Measurements from ENCODE around the gene PAMR1. TPM values are rescaled to one million over a fixed set of nuclear protein-coding genes. Genes with fewer than 3 reads are reported as not detected.

The PAMR1 gene
- polyA plus RNA-seq, 3 donors = 3.7 to 8.5 (median 5.9) TPM

DNA sequence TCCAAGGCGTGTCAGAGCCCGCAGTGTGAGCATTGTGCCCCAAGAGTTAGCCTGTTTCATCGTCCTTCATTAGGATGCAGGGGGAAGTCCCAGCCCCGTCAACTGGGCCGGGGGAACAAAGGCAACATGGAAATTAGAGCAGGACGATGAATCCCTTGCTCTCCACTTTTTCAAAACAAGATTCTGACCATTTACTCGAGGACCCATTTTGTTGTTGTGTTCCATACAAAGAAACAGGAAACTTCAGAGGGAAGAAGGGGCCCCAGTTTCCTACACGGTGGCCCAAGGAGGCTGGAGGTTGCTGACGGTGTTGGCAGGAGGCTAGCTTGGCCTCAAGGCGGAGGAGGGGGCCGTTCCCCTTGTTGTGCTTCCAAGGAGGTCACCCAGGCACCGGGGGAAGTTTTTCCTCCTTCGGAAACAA is 62.1 kb downstream of the PAMR1 start:
- DNase-seq (ENCODE audit: low read depth in 3 of 3, low spot score in 2 of 3) = no peak

DNA sequence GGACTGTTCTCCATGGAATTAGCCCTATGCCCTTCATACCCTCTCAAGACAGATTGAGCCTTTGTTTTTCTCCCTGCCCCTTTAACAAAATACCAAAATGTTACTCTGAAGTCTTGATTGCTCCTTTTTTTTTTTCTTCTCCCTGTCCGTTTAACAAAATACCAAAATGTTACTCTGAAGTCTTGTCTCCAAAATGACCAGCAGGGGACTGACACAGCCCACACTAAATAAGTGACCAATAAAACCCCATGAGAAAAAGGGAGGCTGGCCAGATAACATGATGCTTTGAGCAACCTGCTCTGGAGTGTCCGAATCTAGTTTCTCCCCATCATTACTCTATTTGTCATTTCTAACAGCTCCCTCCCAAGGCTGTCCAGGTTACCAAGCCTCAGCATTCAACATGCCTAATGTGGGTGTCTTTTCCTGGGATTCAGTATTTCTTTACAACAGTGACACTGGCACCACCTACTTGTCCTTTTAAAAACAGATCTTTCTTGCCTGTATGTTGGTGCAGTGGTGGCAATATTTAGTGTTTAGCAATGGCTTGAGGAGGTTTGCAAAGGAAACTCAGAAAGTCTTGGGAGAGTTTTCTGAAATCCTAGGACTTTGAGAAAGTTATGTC is 63.4 kb downstream of the PAMR1 start:
- DNase-seq (ENCODE audit: low read depth in 3 of 3, low spot score in 2 of 3) = no peak

DNA sequence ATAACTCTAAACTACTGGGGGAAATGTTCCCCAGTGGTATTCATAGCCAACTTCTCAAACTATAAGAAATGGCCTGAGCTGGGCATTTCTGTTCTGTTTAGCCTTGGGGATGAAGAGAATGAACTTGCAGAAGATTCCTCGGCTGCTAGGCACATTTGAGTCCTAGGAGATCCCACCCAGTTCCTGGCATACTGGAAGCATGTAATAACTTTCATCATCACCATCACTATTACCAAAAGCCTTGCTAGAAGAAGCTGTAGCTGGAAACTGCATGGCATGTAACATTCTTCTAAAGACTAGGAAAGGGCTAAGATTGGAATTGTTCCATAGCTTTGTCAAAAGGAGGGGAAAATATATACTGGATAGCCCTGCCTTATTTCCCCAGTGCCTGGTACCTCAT is 65.9 kb downstream of the PAMR1 start:
- no peak for DNase-seq (ENCODE audit: low read depth in 3 of 3, low spot score in 2 of 3)

DNA sequence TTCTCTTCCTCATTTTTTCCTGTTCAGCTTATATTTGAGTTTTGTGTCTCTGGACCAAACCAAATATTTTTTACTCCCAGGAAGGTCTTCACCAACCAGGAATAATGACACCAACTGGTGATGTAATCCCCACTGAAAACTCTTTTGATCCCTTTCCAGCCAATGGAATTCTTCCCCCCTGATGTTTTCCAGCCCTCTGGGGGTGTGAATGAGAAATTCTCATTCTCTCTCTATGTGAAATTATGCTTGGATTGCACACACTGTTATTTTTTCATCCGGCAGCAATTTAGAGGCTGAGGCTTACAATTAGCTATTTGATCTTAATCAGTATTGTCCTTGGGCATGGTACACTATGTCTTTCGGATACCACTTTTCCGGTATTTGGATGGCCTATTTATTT is 66.6 kb downstream of the PAMR1 start:
- no peak for DNase-seq (ENCODE audit: low read depth in 3 of 3, low spot score in 2 of 3)

DNA sequence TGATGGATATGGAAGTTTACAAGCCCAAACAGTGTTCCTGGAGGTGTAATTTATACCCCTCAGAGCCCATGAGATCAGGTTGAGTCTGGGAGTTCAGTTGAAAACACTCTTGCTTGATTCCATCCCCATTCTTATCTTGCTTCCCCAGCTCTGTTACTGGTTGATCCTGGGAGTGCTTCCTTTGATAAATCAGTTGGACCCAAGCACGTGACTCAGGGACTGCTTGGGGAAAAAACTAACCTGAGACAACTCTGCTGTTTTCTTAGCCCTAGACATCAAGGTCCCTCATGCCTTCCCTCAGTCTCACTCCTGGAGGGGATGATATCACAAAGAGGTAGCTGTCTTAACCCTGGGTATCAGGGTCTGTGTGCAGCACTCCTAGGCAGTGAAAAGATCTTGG is 71.1 kb downstream of the PAMR1 start:
- DNase-seq (ENCODE audit: low read depth in 3 of 3, low spot score in 2 of 3) = no peak

DNA sequence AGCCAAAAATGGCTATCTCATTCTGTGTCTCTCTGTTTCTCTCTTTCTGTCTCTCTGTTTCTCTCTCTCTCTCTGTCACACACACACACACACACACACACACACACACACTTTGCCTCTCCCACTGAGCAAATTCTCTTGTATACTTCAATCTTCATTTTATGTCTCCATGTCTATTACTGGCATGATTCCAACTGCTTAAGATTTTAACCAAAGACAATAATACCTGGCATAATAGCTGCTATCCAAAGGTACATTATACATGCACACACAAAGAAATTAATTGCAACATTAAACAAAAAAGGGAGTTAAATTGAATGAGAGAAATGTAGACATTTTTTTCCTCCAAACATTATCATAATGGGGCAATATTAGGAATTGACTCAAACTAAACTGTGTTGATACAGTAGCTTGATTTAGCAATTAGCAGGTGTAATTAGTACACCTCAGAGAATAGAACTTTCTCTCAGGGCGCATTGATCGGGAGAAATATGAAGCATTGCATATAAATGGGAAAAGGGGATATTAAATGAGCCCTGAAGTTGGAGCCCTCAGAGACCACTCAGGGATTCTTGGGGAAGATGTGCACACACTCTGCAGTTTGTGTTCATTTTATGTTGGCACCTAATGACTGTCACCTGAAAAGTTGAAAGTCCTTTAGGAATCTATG is 88.7 kb downstream of the PAMR1 start:
- DNase-seq (ENCODE audit: low read depth in 3 of 3, low spot score in 2 of 3) = no peak

DNA sequence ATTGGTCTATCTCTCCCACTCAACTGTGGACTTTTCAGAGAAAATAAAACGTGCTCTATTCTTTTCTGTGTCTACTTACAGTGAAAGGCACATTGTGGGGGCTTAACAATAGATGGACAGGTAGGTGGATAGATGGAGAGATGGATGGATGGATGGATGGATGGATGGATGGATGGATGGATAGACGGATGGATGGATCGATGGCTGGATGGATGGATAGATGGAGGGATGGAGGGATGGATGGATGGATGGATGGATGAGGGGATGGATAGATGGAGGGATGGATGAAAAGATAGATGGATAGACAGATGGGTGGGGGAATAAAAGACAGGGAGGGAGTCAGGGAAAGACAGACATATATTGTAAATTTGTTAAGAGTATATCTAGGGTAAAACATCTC is 91.8 kb downstream of the PAMR1 start:
- no peak for DNase-seq (ENCODE audit: low read depth in 3 of 3, low spot score in 2 of 3)

DNA sequence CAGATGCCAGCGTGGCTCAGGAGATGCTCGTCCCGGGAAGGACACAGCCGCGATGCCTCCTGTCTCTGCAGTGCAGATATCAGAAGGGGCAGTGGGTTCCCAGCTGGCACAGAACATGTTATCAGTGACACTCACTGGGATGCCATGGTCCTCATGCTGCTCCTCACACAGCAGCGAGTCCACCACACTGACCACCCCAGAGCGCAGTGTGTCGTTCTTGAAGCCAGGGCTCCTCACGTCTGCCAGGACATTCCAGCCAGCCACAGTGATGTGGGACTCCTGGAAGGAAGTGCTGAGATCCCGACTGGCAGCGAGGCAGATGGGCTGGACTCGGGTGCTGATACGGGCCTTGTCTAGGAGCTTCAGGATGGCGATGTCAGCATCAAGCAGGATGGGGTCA is 93.0 kb downstream of the PAMR1 start:
- no peak for DNase-seq (ENCODE audit: low read depth in 3 of 3, low spot score in 2 of 3)

DNA sequence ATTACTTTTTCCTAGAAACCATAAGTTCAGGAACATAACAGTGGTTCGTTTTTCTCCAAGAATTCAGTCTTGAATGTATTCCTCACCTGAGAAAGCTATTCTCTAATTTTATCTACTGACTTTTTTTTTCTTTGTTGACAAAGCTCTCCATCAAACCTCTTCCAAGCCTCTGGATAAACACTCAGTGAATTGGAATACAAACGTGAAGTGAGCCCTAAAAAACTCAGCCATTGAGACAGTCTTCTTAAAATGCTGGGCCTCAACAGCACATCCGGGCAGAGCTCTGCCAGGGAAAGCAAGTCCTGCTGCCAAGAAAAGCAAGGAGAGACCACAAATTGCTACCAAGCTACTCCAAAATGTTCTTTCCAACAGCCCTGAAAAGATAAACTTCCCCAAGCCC is 98.3 kb downstream of the PAMR1 start:
- DNase-seq (ENCODE audit: low read depth in 3 of 3, low spot score in 2 of 3) = no peak

DNA sequence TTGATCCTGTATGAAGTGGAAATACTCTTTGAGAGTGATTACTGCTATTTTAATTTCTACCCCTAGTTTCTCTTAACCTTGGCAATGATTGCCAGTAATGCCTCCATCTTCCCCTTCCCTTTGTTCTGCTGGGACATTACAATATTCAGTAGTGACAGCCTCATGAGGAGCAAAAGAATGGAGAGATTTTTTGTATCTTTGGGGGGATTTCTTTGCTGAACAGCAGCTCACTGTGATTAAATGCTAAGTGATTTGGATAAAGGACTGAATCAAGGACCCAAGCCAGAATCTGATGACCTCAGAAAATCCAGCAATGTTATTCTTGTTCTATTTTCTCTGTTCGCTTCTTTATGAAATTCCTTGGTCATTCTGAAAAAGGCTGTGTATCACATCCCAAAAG is 99.1 kb downstream of the PAMR1 start:
- no peak for DNase-seq (ENCODE audit: low read depth in 3 of 3, low spot score in 2 of 3)

DNA sequence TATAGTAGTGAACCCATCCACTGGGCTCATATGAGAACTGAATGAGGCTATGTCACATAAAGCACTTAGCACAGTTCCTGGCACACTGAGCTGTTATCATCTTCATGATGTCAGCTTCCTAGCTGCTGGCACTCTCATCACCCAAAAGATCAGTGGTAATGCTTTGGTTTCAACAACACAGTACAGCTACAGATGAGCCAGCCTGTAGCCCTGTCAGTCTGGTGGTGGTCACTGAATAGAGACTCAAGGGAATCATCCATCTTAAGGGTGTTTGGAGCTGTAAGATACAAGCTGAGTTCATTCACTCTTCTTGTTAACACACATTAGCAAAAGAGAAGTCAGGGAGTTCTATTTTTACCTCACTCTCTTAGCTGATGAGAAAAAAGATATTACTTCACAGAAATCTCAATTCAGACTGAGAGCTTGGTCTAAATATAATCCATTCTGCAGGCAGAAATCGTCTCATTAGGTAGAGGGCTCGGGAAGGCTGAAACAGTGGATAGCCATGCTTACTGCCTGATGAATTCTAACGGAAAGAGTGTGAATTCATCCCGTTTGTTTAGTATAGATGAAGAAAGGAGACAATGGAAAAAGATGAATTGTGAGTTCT is 99.7 kb downstream of the PAMR1 start:
- no peak for DNase-seq (ENCODE audit: low read depth in 3 of 3, low spot score in 2 of 3)

DNA sequence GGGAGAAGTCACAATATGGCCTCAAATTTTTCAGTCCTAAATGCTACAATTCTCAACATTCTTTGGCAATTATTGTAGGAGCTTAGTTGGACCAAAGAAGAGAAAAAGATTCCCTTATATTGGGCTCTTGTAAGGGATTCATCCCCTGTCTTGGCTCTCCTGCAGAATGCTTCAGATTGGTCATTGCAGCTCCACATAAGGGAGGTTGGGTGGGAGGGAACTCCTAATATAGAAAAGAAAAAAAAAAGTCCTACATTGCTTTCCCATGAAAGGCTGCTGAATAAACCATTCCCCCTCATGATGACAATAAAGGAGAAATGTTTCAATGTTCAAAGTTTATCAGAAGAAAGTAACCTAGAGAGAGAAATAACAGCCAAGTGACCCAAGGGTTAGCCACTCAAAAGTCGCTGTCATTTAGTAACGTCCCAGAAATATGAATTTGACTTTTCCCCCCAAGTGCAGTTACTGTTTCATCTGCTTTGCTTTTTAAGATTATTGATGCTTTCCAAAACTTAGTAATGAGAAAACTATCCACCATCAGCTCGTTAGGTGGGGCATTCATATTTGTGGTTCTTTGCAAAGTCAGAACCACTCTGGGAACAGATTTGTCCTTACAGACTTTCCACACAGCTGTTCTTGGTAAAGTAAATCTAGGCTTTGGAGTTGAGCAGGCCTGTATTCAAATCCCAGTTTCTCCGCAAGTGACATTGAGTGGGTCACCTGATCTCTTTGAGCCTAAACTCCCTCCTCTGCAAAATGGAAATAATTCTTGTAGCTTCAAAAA is 101.1 kb downstream of the PAMR1 start:
- no peak for DNase-seq (ENCODE audit: low read depth in 3 of 3, low spot score in 2 of 3)

DNA sequence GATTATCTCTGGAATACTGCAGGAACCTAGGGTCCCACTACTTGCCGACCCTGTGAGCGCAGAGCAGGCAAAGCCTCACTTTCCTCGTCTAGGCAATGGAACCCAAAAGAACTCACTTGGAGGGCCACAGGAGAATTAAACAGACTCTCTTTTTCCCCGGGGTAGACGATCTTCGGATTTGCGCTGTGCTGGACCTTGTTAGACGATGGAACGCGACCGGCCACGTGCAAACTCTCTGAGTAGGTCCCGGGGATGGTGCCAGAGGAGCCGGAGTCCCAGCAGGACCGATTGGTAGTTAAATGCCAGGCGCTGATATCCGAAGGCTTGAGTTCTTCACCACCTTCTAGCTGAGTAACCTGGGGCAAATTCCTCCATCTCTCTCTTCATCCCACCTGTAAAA is 105.0 kb downstream of the PAMR1 start:
- DNase-seq (ENCODE audit: low read depth in 3 of 3, low spot score in 2 of 3) = no peak

DNA sequence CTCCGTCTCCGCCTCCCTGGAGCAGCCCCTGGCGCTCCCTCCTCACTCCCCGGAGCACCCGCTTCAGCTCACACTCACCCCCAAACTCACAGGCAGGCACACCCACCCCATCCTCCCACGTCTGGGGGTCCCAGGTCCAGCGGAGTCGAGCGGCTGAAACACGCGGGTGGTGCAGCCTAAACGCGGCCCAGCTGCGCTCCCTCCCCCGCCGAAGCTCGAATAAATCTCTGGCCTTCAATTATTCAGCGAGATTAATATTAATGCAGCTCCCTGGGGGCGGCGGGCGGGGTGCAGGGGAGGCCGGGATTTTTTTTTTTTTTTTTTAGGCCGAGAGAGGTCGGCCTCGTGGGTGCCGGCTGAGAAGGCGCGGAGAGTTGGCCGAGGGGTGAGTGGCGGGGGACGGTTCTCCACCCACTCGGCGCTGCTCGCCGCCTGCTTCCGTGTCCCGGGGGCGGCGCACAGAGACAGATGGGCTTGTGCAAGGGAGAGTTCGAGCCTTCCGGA is 105.5 kb downstream of the PAMR1 start:
- no peak for DNase-seq (ENCODE audit: low read depth in 3 of 3, low spot score in 2 of 3)

DNA sequence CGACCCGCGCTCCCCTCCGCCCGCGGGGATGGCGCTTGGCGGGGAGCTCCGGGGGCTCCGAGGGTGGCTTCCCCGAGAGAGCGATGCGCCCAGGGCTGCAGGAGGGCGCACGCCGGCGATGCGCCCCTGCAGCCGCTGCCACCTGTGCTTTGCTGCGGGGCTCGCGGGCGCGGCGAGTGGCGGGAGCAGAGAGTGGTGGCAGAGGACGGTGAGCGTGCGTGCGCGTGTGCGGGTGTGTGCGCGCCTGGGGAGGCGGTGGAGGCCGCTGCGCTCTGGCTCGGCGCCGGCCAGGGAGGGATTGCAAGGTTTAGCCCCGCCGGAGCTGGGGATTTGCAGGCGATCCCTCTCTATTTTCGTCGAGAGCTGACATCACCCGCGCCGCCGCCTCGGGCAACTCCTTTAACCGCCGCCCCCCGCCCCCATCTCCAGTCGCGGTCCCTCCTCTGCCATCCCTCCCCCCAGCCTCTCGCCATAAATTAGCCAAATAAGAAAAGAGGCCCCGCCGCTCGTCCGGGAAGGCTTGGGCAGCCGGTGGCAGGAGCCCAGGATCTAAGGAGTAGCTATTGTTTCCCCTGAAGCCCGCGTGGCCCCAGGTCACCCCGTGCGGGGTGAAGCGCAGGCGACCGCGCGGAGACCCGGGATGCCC is 106.1 kb downstream of the PAMR1 start, which contains the start of gene SLC1A2:
Gene SLC1A2, minus strand, starts transcription at position 375 of the 646 bp plus-strand sequence. CDS start 592 bp downstream, outside the sequence.
- no peak for DNase-seq (ENCODE audit: low read depth in 3 of 3, low spot score in 2 of 3)

DNA sequence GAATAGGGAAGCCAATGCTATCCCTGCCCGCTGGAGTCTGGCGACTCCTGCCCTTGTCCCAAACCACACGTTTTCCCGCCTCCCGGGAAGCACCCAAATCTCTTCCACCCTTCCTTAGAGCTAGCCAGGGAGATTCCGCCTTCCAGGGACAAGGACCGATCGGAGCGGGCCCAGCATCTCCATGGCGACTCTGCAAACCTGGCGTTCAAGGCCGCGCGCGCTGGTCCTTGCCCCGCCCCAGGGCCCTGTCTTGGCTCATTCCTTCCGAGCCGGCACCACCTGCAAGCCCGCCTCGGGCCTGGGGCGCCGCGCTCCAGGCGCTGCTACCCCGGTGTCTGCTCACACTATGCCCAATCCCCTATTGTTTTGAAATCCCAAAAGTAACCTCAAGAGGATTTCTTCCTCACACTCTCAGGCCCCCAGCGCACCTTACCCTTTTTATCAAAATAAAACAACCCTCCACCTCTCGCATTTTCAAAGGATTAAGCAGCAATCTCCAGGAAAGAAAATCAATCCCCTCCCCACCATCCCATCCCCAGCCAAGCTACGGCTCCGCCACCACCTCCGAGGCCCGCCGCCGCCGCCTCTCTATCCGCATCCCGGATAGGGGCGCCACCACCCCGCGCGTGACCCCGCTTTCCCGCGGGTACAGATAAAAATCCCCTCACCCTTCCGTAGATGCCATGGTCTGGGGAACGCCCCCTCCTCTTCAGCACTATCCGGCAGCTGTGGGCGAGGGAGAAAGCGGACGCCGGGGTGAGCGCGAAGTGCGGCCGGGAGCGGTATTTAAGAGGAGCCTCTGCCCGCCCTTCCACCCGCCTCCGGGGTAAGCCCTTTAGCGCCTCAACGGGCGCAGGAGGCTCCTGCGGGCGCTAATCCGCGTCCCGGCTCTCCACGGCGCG is 106.9 kb downstream of the PAMR1 start:
- peak in 1 of 3 donors; percentile 16 for DNase-seq (ENCODE audit: low read depth in 3 of 3, low spot score in 2 of 3)

DNA sequence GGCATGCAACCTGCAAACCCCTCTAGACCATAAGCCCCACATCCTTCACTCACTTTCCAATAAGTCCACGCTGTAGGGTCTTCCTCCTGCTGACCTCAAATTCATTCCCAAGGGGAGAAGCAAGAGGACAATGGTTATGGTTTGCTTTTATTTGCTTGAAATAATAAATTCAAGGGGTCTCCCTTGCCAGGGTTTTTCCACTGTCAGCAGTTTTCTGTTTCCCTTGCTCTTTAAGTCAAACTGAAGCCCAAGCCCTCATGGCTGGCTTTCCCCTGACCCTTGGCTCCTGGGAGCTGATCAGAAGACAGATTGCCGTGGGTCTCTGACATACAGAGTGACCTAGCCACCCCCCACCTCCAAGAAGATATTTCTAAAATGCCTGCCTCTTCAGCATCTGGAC is 109.9 kb downstream of the PAMR1 start:
- no peak for DNase-seq (ENCODE audit: low read depth in 3 of 3, low spot score in 2 of 3)

DNA sequence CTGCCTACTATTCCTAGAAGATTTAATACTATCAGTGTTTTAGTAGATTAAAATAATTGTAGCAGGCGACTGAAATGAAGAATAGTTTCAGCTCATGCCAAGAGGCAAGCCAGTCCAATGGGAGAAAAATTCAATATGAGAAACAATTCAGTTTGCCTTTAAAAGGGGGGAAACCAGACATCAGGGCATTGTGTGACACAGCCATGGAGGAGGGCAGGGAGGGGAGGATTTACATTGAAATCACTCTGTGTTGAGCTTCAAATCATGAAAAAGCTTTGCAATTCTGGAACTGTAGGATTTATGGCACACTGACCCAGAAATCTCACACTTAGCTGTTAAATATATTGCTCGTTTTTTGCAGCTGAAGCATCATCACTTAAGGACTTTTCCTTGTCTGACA is 110.6 kb downstream of the PAMR1 start:
- no peak for DNase-seq (ENCODE audit: low read depth in 3 of 3, low spot score in 2 of 3)

DNA sequence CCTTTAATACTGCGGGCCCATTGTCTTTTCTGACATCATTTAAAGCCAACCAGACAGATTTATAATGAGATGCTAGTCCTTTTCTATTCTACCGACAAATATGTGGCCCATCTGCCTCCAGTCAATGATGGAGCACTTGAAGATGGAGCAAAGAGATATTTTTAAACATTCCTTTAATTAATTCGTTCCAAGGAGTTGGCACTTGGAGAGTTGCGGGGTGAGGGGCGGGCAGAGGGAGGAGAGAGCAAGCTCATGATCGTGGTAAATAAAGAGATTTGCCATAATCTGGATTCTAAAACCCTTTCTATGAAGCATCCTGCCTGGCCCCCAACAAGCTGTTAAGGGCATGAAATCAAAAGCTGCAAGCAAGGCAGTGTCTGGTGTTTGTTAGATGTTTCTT is 111.1 kb downstream of the PAMR1 start:
- DNase-seq (ENCODE audit: low read depth in 3 of 3, low spot score in 2 of 3) = no peak

DNA sequence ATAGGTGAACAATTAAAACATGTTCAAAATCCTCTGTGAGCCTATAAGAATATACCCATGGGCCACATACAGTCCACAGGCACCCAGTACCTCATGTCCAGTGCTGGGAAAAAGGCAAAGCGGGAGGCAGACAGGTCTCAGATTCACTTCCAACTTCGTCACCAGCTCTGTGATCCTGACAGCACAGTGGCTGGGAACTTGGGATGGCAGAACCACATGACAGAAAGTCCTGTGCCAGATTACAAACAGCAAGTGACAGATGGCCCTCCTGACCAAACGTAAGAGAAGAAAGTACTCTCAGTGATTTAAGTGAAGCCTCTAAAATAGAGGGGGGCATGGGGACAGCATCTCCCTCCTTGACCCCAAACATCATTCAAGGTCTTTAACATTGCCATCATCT is 111.8 kb downstream of the PAMR1 start:
- no peak for DNase-seq (ENCODE audit: low read depth in 3 of 3, low spot score in 2 of 3)
